Measurements from ENCODE around the gene LAMTOR3.

DNA sequence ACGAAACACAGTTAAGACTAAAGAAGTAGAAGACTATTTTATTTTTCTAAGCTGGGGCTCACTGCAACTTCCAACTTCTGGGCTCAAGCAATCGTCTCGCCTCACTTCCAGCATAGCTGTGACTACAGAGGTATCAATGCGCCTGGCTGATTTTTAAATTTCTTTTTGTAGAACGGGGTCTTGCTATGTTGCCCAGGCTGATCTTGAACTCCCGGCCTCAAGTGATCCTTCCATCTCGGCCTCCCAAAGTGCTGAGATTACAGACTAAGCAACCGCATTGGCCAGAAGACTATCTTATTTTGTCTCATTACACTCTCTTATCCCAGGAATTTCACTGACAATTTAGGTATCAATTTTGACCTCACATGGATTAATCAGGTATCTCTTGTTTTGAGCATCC lies 1.2 kb downstream of the LAMTOR3 start:
- TF ChIP-seq, protein P1, sequence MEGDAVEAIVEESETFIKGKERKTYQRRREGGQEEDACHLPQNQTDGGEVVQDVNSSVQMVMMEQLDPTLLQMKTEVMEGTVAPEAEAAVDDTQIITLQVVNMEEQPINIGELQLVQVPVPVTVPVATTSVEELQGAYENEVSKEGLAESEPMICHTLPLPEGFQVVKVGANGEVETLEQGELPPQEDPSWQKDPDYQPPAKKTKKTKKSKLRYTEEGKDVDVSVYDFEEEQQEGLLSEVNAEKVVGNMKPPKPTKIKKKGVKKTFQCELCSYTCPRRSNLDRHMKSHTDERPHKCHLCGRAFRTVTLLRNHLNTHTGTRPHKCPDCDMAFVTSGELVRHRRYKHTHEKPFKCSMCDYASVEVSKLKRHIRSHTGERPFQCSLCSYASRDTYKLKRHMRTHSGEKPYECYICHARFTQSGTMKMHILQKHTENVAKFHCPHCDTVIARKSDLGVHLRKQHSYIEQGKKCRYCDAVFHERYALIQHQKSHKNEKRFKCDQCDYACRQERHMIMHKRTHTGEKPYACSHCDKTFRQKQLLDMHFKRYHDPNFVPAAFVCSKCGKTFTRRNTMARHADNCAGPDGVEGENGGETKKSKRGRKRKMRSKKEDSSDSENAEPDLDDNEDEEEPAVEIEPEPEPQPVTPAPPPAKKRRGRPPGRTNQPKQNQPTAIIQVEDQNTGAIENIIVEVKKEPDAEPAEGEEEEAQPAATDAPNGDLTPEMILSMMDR (optimal IDR thresholded peaks at IDR 0.05 in 1 of 3, IDR thresholded peaks at IDR 0.05 in 1 of 3, conservative IDR thresholded peaks at IDR 0.05 in 1 of 3; ENCODE audit: extremely low read depth in 1 of 3, insufficient read depth in 2 of 3, low read length in 3 of 3) = no peak
- TF ChIP-seq EZH2 (IDR thresholded peaks at IDR 0.05; ENCODE audit: low read length) = no peak

Data from keratinocyte (primary cell).